ENCODE measurements around the gene CASD1. TPM values are rescaled to one million over a fixed set of nuclear protein-coding genes. Genes with fewer than 3 reads are reported as not detected.

The CASD1 gene
- total RNA-seq, 1 donor from 2014 or later: 49.1 TPM

DNA sequence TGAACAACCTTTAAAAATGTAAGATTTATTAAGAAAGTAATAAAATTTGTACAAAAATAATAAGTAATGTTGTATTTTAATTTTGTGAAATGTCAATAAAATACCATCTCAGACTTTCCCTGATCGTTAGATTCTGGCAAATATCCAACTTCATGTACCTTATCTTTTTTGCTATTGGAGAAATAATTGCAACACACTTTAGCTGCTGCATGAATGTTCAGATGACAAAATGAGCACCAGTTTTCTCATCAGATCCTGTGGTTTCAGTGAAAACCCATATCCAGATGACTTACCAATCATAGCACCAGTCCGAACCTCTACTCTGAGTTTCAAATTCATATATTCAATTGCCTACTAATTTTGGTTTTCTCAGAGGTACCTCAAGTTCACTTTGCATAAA lies 69.9 kb downstream of the CASD1 start:
- no peak for DNase-seq (ENCODE audit: low spot score)

DNA sequence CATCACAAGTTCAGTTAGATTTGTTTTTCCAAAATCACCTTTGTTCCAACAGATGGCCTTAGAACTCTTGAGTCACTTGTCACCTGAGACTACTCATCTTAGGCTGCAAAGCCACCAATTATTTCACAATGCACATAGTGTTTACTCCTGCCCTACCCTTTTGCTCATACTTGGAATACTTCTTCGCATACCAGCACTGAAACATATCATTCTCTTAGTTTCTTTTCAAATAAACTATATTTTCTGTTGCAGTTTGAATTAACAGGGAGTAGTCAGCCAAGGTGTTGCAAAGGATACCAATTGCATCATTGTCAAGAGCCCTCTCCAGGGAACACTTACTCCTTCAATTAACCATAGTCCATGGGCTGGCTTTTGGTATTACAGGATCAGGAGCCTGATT lies 71.0 kb downstream of the CASD1 start:
- no peak for DNase-seq (ENCODE audit: low spot score)

DNA sequence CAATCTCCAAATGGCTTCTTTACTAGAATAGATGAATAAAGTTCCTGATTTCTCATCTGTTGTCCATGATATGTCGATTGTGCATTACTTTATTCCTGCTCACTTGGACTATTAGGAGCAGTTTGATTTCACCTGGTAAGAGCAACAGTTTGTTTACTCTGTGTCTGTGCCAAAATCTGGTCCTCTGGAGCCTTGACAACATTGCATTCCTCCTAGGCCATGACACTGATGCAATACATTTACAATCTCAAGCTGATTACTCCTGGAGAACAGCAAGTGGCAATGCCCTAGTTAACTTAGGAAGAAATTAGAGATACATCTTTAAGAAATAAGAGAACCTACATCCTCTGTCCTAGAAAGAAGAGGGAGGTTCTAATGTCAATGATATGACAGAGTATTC lies 74.5 kb downstream of the CASD1 start:
- no peak for DNase-seq (ENCODE audit: low spot score)

DNA sequence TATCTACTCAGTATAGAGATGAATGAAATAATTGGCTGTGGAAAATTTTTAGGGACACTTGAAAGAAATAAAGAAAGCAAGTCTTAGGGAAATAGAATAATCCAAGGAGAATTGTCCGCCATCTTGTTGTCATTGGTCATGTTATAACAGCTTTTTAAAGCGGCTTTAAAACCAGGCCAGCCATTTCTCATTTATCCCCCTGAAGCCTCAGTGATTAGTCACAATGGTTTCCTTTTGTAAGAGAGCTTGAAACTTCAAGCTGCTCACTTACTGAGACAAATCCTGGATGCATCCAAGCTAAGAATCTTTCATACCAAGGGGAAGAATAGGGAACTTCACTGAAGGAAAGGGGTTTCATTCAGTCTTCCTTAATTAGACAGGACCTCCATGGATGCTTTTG lies 78.5 kb downstream of the CASD1 start:
- no peak for DNase-seq (ENCODE audit: low spot score)

DNA sequence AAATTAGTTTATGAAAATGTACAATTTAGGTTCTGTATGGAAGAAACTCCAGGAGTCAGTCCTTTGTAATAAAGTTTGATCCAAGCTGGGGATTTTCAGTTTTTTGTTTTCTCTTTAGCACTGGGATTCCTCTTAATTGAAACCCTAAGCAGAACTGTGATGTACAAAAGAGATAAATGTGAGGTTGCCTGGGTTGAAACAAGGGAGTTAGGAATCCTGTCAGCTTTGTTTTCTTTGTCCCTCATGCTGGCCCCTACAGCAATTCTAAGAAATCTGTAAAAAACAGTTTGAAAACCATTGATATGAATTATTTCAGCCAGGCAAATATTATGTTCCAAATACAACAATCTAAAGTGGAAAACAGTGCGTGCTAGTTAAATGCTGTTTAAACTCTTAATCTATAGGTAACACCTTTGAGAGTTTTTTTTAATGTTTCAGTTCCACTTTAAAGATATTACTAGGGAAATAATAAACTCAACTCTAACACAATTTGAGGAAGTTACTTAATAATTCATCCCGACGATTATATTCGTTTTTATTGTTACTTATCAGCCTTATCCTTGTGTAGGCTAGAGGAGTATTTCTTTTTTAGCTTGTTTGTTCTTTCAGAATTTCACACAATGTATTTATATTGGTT lies 81.0 kb downstream of the CASD1 start:
- DNase-seq (ENCODE audit: low spot score): no peak

DNA sequence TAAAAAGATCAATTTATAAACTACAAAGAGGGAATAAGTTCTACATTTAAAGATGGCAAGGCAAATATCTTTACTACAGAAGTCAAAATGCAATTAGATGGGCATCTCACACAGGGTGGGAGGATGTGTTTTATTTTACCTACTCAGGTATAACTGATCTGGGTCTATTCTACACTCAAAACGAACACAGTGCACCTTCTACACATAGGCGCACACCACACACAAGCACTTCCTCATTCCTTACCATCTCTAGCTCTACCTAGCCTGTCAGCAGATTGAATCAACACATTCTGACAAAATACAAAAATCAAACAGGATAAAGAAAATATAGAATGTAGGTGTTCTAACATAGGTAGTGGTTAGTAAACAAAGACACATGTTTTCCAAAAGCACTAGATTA lies 81.6 kb downstream of the CASD1 start:
- peak; percentile 9 for DNase-seq (ENCODE audit: low spot score)

DNA sequence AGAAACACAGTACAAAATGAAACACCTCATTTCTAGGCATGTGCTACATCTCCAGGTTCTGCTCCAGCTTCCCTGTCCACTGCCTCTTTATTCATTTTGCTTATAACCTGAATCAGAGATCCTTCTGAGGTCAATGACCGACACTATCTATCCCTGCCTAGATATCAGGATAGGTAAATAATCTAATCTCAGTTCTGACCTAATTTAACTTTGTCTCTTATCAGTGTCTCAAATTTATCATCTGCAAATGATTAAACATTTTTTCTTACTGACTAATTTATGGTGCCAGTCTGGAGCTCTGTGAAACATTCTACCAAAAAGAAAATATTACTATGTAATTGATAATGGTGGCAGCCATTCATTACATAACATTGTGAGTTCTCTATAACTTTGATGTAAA lies 85.3 kb downstream of the CASD1 start:
- no peak for DNase-seq (ENCODE audit: low spot score)

DNA sequence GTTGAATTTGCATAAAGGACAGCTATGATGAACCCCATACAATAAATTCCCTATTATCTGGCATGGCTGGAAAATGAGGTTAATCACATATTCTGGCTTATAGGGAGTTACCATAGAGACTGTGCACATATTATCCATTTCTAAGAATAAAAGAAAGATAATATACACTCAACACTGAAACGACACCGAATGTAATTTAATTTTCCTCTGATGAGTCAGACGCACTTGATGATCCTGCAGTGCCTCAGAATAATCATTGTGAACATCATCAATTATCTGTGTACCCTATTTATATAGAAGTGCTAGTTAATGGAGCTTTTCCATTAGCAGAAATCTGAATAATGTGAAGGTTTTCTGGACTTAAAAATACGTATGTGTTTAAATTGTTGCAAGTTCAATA lies 86.1 kb downstream of the CASD1 start:
- DNase-seq (ENCODE audit: low spot score): no peak

DNA sequence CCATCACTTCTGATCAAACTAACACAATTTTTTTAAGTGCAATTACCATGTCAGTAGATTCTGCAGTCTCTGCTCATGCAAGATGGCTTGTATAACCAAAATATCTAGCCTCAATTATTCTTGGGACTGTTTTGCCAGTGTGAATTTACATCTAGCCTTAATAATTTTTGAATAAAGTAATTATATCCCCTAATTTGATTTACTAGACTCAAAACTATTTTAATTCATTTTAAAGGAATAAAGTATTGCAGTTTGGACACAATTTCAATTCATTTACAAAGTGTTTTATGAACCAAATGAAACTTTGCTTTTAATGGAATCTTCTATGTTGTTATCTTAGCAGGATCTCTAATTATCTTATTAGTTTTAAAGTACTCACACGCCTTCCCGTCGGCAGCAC lies 90.7 kb downstream of the CASD1 start:
- no peak for DNase-seq (ENCODE audit: low spot score)

DNA sequence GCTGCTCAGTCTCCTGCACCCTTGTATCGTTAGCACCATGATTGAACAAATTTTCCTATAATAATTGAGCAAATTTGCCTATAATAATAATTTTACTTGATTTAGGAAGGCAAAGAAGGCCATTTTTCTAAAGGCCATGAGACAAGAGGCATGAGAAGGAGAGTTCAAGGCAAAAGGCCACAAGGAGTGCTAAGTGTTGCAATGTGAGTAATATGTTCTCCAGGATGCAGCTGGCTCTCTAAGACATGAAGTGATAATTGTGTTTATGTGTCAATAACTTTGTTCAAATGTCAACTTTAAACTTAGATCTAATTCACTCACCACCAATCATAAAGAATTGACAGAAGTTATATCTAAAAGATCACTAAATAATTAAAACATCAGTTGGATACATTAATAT lies 92.6 kb downstream of the CASD1 start:
- no peak for DNase-seq (ENCODE audit: low spot score)

DNA sequence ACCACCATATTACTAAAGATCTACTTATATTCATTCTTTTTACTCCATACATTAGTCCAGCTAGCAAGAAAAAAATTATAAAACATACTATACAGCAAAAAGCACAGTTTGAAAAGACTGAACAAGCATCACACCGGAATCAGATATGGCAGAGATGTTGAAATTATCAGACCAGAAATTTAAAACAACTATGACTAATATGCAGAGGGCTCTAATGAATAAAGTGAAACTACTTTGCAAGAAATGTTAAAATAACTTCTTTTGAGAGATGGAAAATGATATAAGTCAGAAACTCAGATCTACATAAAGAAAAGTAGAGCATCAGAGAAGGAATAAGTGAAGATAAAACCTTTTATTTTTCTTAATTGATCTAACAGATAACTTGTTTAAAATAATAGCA lies 95.4 kb downstream of the CASD1 start:
- no peak for DNase-seq (ENCODE audit: low spot score)

Other genes starting within 250 kb of the CASD1 start
- 19,645 TPM for gene COL1A2, start 114.9 kb upstream of the CASD1 start, total RNA-seq (ENCODE audit: insufficient read depth, low replicate concordance)
- gene SGCE, start 146.3 kb downstream of the CASD1 start, total RNA-seq (ENCODE audit: insufficient read depth, low replicate concordance): 136 TPM